ENCODE results near the gene RNF2. TPM values are rescaled to one million over a fixed set of nuclear protein-coding genes. Genes with fewer than 3 reads are reported as not detected.

The RNF2 gene
- total RNA-seq, 2 experiments from 2014 or later = 21.4 to 24.3 TPM

GRCh38 chr1:185050823-185051451 is 5.6 kb downstream of the RNF2 start:
- no peak overlapping the region for H3K27ac Mint-ChIP-seq

GRCh38 chr1:185053204-185053603 is 7.8 kb downstream of the RNF2 start:
- intact Hi-C loops (cut with micrococcal nuclease) = no loop called here
- Mint-ChIP-seq H3K27ac (no peak overlapping the region), H3K4me3 (no peak overlapping the region), H3K4me1 (ENCODE audit: low read depth) (peaks cover 37% of the 10 kb centered on the region), H3K27me3 (no peaks in the 10 kb centered on the region), H3K9me3 (peaks cover 3% of the 10 kb centered on the region), H3K36me3 (ENCODE audit: low read depth) (peaks cover 9% of the 10 kb centered on the region)
- ChIA-PET POLR2A (no interaction called here), CTCF (no interaction called here)
- TF ChIP-seq CTCF (IDR thresholded peaks at IDR 0.05) = no peak
- ATAC-seq = no peak
- DNase-seq = no peak

More at GRCh38 chr1:185050823-185051451, 5.6 kb downstream of the RNF2 start:
- CTCF ChIA-PET = no interaction called here
- H3K36me3 Mint-ChIP-seq (ENCODE audit: low read depth) = peaks cover 9% of the 10 kb centered on the region
- ATAC-seq (no peak), DNase-seq (no peak)
- TF ChIP-seq CTCF (IDR thresholded peaks at IDR 0.05) = no peak
- no peaks in the 10 kb centered on the region for H3K27me3 Mint-ChIP-seq
- peaks cover 3% of the 10 kb centered on the region for H3K9me3 Mint-ChIP-seq
- H3K4me3 Mint-ChIP-seq = no peak overlapping the region
- POLR2A ChIA-PET = no interaction called here
- intact Hi-C loops (cut with micrococcal nuclease) = no loop called here
- H3K4me1 Mint-ChIP-seq (ENCODE audit: low read depth) = peaks cover 42% of the 10 kb centered on the region

- H3K27ac Mint-ChIP-seq = no peak overlapping the region
- POLR2A ChIA-PET = no interaction called here
- ATAC-seq (no peak), DNase-seq (no peak)
- no peak for TF ChIP-seq CTCF (IDR thresholded peaks at IDR 0.05)
- H3K4me1 Mint-ChIP-seq (ENCODE audit: low read depth) = peaks cover 39% of the 10 kb centered on the region
- CTCF ChIA-PET = no interaction called here
- H3K9me3 Mint-ChIP-seq = peaks cover 3% of the 10 kb centered on the region
- no peaks in the 10 kb centered on the region for H3K27me3 Mint-ChIP-seq
- H3K36me3 Mint-ChIP-seq (ENCODE audit: low read depth) = peaks cover 9% of the 10 kb centered on the region
- no peak overlapping the region for H3K4me3 Mint-ChIP-seq
- intact Hi-C loops (cut with micrococcal nuclease) = no loop called here
Measured at GRCh38 chr1:185054365-185055060, 9.2 kb downstream of the RNF2 start.

GRCh38 chr1:185058110-185058509 is 12.8 kb downstream of the RNF2 start:
- Mint-ChIP-seq H3K36me3 (ENCODE audit: low read depth) (peaks cover 14% of the 10 kb centered on the region), H3K4me3 (no peak overlapping the region), H3K27me3 (no peaks in the 10 kb centered on the region), H3K9me3 (no peaks in the 10 kb centered on the region), H3K27ac (no peak overlapping the region), H3K4me1 (ENCODE audit: low read depth) (peaks cover 48% of the 10 kb centered on the region)
- TF ChIP-seq CTCF (IDR thresholded peaks at IDR 0.05) = no peak
- DNase-seq (no peak), ATAC-seq (no peak)
- ChIA-PET CTCF (interaction anchor here (0.7 to 1.7 kb wide), 2 partner anchors 12 to 112 kb away, joined by 3 to 6 read pairs; no protein-coding TSS in a partner anchor), POLR2A (no interaction called here)
- intact Hi-C loops (cut with micrococcal nuclease) = no loop called here

GRCh38 chr1:185058876-185059275 is 13.5 kb downstream of the RNF2 start:
- H3K27ac Mint-ChIP-seq = no peak overlapping the region
- no peak for ATAC-seq
- no peaks in the 10 kb centered on the region for H3K27me3 Mint-ChIP-seq
- peaks cover 20% of the 10 kb centered on the region for H3K36me3 Mint-ChIP-seq (ENCODE audit: low read depth)
- no peak for TF ChIP-seq CTCF (IDR thresholded peaks at IDR 0.05)
- no peaks in the 10 kb centered on the region for H3K9me3 Mint-ChIP-seq
- intact Hi-C loops (cut with micrococcal nuclease) = no loop called here
- no peak overlapping the region for H3K4me3 Mint-ChIP-seq
- CTCF ChIA-PET = interaction anchor here (0.7 to 1.7 kb wide), 3 partner anchors 11 to 111 kb away, joined by 3 to 6 read pairs (median 3); partner anchors contain the start of gene RNF2
- POLR2A ChIA-PET = interaction anchor here (0.9 kb wide), 1 partner anchor 12 kb away, joined by 3 read pairs; no protein-coding TSS in a partner anchor
- H3K4me1 Mint-ChIP-seq (ENCODE audit: low read depth) = peaks cover 56% of the 10 kb centered on the region
- DNase-seq = no peak
